Measurements from ENCODE around the gene USP19.

Gene USP19

GRCh38 chr3:49092938-49093852 lies 27.4 kb downstream of the USP19 start:
- no peak for TF ChIP-seq CTCF (IDR thresholded peaks at IDR 0.05)

- TF ChIP-seq CTCF (IDR thresholded peaks at IDR 0.05), result no peak
These were observed 39.2 kb downstream of the USP19 start for GRCh38 chr3:49081429-49081828.

- TF ChIP-seq CTCF (IDR thresholded peaks at IDR 0.05), result no peak
These were observed 41.4 kb downstream of the USP19 start for GRCh38 chr3:49079270-49079669.

- TF ChIP-seq CTCF (IDR thresholded peaks at IDR 0.05), result no peak
These were observed 44.0 kb downstream of the USP19 start for GRCh38 chr3:49076646-49077045.

- no peak for TF ChIP-seq CTCF (IDR thresholded peaks at IDR 0.05)
These were observed 44.5 kb downstream of the USP19 start for GRCh38 chr3:49076116-49076515.

Data from LNCAP (cell line).